Memory B cell (primary cell): ENCODE data around the gene CDK5RAP1.
"Not testable (repeated sequence)": the region's sequence is repeated elsewhere in the genome, so short reads cannot be mapped to it uniquely, and the experiment has no call there.

Experiments
- ATAC-seq: fragments of 150-1000 bp; cut with Tn5 transposase; 2 replicates; pipeline ENCODE4 v1.10.0; 2021; ENCODE audit warnings: low read depth, mild to moderate bottlenecking, moderate library complexity
- DNase-seq, 2 donors: peaks; one replicate each; pipeline ENCODE4 v3.0.0; 2022; ENCODE audit warnings: low spot score in 2 of 2
- H3K27ac Mint-ChIP-seq: one replicate; pipeline ENCODE4 v1.8.0; 2022; ENCODE audit warnings: mild to moderate bottlenecking, moderate library complexity, mixed read lengths
- H3K27me3 Mint-ChIP-seq: one replicate; pipeline ENCODE4 v1.8.0; 2022; ENCODE audit warnings: mixed read lengths
- H3K36me3 Mint-ChIP-seq: one replicate; pipeline ENCODE4 v1.8.0; 2022; ENCODE audit warnings: mild to moderate bottlenecking, mixed read lengths
- H3K4me1 Mint-ChIP-seq: one replicate; pipeline ENCODE4 v1.8.0; 2022; ENCODE audit warnings: mixed read lengths
- H3K4me3 Mint-ChIP-seq: one replicate; pipeline ENCODE4 v1.8.0; 2022; ENCODE audit warnings: mild to moderate bottlenecking, moderate library complexity, mixed read lengths
- H3K9me3 Mint-ChIP-seq: one replicate; pipeline ENCODE4 v1.8.0; 2022; ENCODE audit warnings: mixed read lengths

The CDK5RAP1 gene

DNA sequence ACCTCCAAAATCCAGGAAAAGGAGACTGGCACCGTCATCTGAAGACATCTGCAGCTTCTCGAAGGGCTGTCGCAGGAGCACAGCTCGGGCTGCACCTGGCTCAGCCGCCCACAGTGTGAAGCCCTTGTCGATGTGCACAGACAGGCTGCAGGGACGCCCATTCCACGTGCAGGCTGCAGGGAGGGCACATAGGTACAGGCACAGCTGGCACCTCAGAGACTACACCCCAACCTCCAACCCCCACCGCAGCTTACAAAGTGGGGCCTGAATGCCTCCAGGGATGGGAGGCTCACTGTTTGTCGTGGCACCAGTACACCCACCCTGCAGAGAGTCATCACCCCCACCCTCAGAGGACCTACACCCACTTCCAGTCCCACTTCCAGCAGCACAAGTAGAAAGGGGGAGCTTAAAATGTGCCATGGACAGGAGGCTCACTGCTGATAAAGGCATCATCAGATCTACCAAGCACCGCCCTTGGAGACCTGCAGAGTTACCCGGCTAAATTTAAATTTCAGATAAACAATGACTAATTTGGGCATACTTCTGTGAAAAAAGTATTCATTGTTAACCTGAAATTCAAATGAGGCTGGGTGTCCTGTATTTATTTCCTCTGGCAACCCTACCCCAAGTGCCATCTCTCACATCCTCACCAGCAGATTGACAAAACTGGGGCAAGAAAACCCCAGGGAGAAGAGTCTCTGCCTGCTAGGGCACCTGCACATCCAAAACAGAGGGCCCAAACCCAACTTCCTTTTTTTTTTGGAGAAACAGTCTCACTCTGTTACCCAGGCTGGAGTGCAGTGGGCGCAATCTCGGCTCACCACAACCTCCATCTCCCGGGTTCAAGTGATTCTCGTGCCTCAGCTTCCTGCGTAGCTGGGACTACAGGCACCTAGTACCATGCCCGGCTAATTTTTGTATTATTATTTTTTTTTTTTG, 7.7 kb upstream of the CDK5RAP1 start:
- H3K36me3 Mint-ChIP-seq, result peaks cover 10% of the 10 kb centered on the region
- H3K9me3 Mint-ChIP-seq, result no peaks in the 10 kb centered on the region
- H3K4me3 Mint-ChIP-seq, result peak overlapping the region; percentile 78
- H3K4me1 Mint-ChIP-seq, result peaks cover 37% of the 10 kb centered on the region
- peak overlapping the region; percentile 76 for H3K27ac Mint-ChIP-seq
- DNase-seq, result peak; percentile 43 to 71
- ATAC-seq, result peak; percentile 86
- no peaks in the 10 kb centered on the region for H3K27me3 Mint-ChIP-seq

DNA sequence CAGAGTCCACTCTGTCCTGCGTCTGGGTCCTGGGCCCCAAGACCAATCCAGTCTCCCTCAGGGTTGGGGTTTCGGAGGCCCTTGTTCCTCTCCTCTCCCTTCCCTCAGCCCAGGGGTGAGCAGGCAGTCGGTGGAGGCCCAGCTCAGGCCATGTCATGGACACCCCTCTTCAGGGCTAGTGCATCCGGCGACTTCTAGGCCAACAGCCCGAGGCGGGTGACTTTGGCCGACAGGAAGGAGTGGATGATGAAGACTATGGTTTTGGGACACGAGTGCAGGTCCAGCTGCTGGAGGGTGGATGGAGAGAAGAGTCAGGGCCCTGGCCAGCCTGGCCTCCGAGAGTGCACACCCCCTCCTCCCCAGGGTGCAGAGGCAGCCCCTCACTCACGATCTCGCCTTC, 7.0 kb upstream of the CDK5RAP1 start:
- Mint-ChIP-seq H3K27ac (peak overlapping the region; percentile 76), H3K27me3 (no peaks in the 10 kb centered on the region), H3K9me3 (no peaks in the 10 kb centered on the region), H3K4me1 (peaks cover 37% of the 10 kb centered on the region), H3K36me3 (peaks cover 10% of the 10 kb centered on the region), H3K4me3 (peak overlapping the region; percentile 78)
- ATAC-seq (no peak), DNase-seq (no peak)

DNA sequence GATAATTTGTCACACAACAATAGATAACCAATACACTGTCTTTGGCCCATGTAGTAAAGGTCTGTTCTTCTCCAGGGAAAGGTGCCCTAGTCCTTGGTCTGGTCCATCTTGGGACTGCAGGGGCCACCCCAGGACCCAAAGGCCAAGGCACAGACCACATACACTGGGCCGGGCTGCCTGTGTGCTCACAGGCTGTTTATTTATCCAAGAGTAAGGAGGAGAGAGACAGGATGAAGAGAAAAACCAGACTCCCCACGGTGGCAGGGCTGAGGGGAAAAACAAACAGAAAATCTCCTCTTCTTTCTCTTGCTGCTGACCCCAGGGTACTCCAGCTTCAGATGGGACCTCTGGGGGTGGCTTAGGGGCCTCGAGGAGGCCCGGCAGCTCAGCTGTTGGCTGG, 6.5 kb upstream of the CDK5RAP1 start:
- peak overlapping the region; percentile 76 for H3K27ac Mint-ChIP-seq

DNA sequence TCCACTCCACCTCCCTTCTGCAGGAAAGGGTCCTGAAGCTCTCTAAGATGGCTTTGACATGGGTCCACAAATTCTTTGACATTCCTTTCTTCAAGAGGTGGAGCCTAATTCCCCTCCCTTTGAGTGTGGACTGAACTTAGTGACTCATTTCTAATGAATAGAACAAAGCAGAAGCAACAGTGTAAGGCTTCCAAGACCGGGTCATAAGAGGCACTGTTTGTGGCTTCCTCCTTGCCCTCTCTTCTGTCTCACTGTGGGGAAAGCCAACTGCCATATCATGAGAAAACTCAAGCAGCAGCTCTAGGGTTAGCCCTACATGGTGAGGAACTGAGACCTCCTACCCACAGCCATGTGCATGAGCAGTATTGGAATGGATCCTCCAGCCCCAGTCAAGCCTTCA, 5.9 kb upstream of the CDK5RAP1 start:
- Mint-ChIP-seq H3K27me3 (no peaks in the 10 kb centered on the region), H3K36me3 (peaks cover 10% of the 10 kb centered on the region), H3K27ac (peak overlapping the region; percentile 76), H3K4me3 (peak overlapping the region; percentile 78), H3K4me1 (peaks cover 42% of the 10 kb centered on the region), H3K9me3 (no peaks in the 10 kb centered on the region)
- ATAC-seq (no peak), DNase-seq (no peak)

More for the DNA sequence above, 6.5 kb upstream of the CDK5RAP1 start:
- peak overlapping the region; percentile 78 for H3K4me3 Mint-ChIP-seq
- peaks cover 37% of the 10 kb centered on the region for H3K4me1 Mint-ChIP-seq
- H3K27me3 Mint-ChIP-seq, result no peaks in the 10 kb centered on the region
- H3K9me3 Mint-ChIP-seq, result no peaks in the 10 kb centered on the region
- no peak for DNase-seq
- no peak for ATAC-seq
- peaks cover 10% of the 10 kb centered on the region for H3K36me3 Mint-ChIP-seq

DNA sequence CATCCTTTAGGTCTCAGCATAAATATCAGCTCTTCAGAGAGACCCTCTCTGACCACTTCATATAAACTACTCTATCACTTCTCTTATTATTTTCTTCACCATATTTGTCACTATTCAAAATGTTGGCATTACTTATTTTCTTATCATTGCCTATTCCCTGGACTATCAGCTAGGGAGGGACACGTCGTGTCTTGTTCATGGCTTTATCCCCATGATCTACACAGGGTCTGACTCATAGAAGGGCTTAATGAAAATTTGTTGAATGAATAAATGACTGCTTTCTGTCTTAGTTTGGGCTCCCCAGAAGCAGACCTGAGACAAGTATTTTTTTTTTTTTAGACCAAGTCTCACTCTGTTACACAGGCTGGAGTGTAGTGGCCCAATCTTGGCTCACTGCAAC, 3.0 kb upstream of the CDK5RAP1 start:
- Mint-ChIP-seq H3K9me3 (no peaks in the 10 kb centered on the region), H3K27ac (no peak overlapping the region), H3K27me3 (no peaks in the 10 kb centered on the region), H3K4me3 (no peak overlapping the region), H3K36me3 (peaks cover 6% of the 10 kb centered on the region), H3K4me1 (peaks cover 39% of the 10 kb centered on the region)
- no peak for ATAC-seq
- no peak for DNase-seq

DNA sequence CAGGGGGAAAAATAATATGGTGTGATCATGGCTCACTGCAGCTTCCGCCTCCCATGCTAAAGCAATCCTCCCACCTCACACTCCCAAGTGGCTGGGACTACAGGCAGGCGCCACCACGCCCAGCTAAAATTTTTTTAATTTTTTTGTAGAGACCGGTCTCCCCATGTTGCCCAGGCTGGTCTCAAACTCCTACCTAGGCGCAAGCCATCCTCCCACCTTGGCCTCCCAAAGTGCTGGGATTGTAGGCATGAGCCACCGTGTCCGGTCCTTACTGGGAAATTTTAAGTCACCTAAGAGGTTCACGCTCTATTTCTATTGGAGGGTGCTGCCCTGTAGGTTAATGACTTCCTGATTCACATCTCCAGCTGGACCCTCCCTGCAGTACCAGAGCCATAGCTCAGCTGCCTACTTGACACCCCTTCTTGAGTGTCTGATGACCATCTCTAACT, 626 bp upstream of the CDK5RAP1 start:
- no peak for DNase-seq
- no peak overlapping the region for H3K27ac Mint-ChIP-seq
- H3K36me3 Mint-ChIP-seq, result peaks cover 3% of the 10 kb centered on the region
- no peaks in the 10 kb centered on the region for H3K27me3 Mint-ChIP-seq
- H3K4me3 Mint-ChIP-seq, result peak overlapping the region; percentile 97
- no peaks in the 10 kb centered on the region for H3K9me3 Mint-ChIP-seq
- H3K4me1 Mint-ChIP-seq, result peaks cover 26% of the 10 kb centered on the region
- ATAC-seq, result no peak

DNA sequence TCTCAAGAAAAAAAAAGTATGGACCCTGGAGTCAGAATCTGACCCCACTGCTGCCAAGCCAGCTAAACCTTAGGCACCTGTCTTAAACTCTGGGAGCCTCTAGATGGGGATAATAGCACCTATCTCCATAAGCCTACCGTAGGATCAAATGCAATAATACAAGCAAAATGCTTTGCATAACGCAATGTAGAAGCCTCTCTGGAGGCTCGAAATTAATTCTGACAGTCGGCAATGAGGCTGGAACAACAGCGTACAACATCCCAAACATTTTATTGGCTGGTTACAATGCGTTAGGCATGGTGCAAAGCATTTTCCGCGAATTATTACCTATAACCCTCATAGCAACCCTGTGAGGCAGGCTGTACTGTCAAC, 521 bp downstream of the CDK5RAP1 start:
- H3K4me1 Mint-ChIP-seq, result peaks cover 27% of the 10 kb centered on the region
- peaks cover 3% of the 10 kb centered on the region for H3K36me3 Mint-ChIP-seq
- H3K4me3 Mint-ChIP-seq, result peak overlapping the region; percentile 97
- no peaks in the 10 kb centered on the region for H3K27me3 Mint-ChIP-seq
- no peak for ATAC-seq
- no peaks in the 10 kb centered on the region for H3K9me3 Mint-ChIP-seq
- DNase-seq, result no peak
- peak overlapping the region; percentile 95 for H3K27ac Mint-ChIP-seq

DNA sequence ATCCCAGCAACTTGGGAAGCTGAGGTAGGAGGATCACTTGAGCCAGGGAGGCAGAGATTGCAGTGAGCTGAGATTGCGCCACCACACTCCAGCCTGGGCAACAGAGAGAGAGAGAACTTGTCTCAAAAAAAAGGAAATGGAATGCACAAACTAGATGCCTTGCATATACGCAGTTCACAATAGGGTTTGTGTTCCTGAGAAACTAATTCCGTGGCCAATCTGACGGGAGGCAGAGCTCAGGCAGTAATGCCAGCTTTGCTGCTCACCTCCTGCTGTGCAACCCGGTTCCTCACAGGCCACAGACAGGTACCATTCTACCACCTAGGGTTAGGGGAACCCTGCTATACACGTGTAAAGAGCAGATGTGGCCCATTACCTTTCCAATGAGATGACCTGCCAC, 1.4 kb downstream of the CDK5RAP1 start:
- H3K9me3 Mint-ChIP-seq, result no peaks in the 10 kb centered on the region
- H3K27me3 Mint-ChIP-seq, result no peaks in the 10 kb centered on the region
- no peak for DNase-seq
- no peak overlapping the region for H3K27ac Mint-ChIP-seq
- peaks cover 27% of the 10 kb centered on the region for H3K4me1 Mint-ChIP-seq
- peak overlapping the region; percentile 97 for H3K4me3 Mint-ChIP-seq
- H3K36me3 Mint-ChIP-seq, result peaks cover 3% of the 10 kb centered on the region
- ATAC-seq, result no peak

DNA sequence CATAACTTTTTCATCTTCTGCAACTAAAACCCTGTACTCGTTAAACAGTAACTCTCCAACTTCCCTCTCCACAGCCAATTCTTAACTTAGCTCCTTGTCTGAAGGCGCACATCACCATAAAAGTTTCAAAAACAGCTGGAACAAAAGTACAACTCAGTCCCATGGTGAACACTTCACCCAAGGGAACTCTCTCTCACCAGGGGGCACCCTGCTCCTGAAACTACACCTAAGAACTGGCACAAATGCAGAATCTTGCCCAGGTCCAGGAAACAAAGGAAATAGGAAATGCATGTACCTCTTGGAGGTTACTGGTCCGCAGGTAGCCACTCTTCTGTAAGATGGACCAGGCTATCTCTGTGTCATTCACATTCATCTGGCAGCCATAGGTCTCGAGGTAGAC, 6.6 kb downstream of the CDK5RAP1 start:
- Mint-ChIP-seq H3K27me3 (no peaks in the 10 kb centered on the region), H3K9me3 (no peaks in the 10 kb centered on the region), H3K27ac (no peak overlapping the region), H3K36me3 (peaks cover 18% of the 10 kb centered on the region), H3K4me1 (peaks cover 21% of the 10 kb centered on the region), H3K4me3 (no peak overlapping the region)
- ATAC-seq, result no peak
- DNase-seq, result no peak

DNA sequence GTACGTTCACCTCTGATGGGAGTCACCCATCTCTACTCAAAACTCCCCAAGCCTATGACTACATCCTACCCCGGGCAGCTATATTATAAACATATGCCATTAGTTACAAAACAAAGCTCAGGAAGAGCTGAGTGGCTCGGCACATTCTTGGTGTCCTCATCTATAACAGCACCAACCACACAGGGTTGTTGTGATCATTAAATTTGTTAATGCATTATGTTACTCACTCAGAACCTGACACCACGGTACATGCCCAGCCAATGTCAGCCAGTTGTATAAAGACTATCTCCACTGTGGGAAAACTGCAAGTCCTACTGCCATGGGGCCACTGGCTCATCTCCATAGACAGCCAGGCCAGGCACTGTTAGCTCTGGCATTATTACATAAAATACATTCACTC, 7.7 kb downstream of the CDK5RAP1 start:
- Mint-ChIP-seq H3K27ac (no peak overlapping the region), H3K4me3 (no peak overlapping the region), H3K36me3 (peaks cover 19% of the 10 kb centered on the region), H3K27me3 (no peaks in the 10 kb centered on the region), H3K4me1 (peaks cover 16% of the 10 kb centered on the region), H3K9me3 (no peaks in the 10 kb centered on the region)
- DNase-seq (no peak), ATAC-seq (no peak)

DNA sequence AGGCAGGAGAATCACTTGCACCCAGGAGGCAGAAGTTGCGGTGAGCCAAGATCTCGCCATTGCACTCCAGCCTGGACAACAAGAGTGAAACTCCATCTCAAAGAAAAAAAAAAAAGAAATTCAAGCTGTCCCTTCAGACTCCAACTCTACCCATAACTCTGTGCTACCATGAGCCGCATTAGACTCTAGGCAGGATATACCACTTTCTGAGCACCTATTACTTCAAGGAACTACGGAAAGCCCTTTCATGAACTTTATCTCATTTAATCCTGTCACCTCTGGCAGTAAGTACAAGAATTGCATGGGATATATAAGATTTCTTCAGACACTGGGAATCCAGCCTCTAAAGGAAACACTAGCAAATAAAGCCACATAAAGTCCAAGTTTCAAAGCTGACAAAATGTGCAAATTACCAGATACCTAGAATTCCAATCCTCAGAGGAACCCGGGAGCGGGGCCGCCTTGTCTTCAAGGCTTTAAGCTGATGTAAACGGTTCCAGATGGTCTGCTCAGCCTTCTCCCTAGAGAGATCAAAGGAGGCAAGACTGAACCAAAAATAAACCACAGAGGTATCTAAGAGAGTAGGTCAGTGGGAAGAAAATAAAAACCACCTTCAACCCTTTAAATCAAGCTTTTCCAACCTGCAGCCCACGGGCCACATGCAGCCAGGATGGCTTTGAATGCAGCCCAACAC, 9.4 kb downstream of the CDK5RAP1 start:
- ATAC-seq, result no peak
- no peak overlapping the region for H3K27ac Mint-ChIP-seq
- no peaks in the 10 kb centered on the region for H3K27me3 Mint-ChIP-seq
- H3K4me3 Mint-ChIP-seq, result no peak overlapping the region
- peaks cover 27% of the 10 kb centered on the region for H3K36me3 Mint-ChIP-seq
- H3K9me3 Mint-ChIP-seq, result no peaks in the 10 kb centered on the region
- DNase-seq, result no peak
- H3K4me1 Mint-ChIP-seq, result peaks cover 9% of the 10 kb centered on the region

DNA sequence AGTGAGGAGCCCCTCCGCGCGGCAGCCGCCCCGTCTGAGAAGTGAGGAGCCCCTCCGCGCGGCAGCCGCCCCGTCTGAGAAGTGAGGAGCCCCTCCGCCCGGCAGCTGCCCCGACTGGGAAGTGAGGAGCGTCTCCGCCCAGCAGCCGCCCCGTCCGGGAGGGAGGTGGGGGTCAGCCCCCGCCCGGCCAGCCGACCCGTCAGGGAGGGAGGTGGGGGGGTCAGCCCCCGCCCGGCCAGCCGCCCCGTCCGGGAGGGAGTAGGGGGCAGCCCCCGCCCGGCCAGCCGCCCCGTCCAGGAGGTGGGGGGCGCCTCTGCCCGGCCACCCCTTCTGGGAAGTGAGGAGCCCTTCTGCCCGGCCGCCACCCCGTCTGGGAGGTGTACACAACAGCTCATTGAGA, 12.0 kb downstream of the CDK5RAP1 start:
- ATAC-seq, H3K4me3 Mint-ChIP-seq, H3K4me1 Mint-ChIP-seq, H3K9me3 Mint-ChIP-seq, H3K27ac Mint-ChIP-seq, H3K27me3 Mint-ChIP-seq, DNase-seq: not testable (repeated sequence)
- H3K36me3 Mint-ChIP-seq, result peaks cover 31% of the 10 kb centered on the region

DNA sequence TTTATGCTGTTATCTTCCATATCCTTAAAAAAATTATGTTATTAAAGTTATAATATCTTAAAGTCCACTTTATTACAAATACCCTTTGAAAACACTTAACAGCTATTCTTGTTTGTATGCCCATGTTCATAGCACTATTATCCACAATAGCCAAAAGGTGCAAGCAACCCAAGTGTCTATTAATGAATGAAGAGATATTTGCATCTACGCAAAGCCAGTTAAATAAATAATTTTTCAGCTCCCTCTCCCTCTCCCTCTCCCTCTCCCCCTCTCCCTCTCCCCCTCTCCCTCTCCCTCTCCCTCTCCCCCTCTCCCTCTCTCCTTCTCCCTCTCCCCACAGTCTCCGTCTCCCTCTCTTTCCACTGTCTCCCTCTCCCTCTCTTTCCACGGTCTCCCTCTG, 13.1 kb downstream of the CDK5RAP1 start:
- no peaks in the 10 kb centered on the region for H3K9me3 Mint-ChIP-seq
- no peak overlapping the region for H3K27ac Mint-ChIP-seq
- no peak overlapping the region for H3K4me3 Mint-ChIP-seq
- H3K36me3 Mint-ChIP-seq, result peaks cover 30% of the 10 kb centered on the region
- H3K4me1 Mint-ChIP-seq, result peaks cover 5% of the 10 kb centered on the region
- ATAC-seq, result no peak
- DNase-seq, result no peak
- H3K27me3 Mint-ChIP-seq, result no peaks in the 10 kb centered on the region

DNA sequence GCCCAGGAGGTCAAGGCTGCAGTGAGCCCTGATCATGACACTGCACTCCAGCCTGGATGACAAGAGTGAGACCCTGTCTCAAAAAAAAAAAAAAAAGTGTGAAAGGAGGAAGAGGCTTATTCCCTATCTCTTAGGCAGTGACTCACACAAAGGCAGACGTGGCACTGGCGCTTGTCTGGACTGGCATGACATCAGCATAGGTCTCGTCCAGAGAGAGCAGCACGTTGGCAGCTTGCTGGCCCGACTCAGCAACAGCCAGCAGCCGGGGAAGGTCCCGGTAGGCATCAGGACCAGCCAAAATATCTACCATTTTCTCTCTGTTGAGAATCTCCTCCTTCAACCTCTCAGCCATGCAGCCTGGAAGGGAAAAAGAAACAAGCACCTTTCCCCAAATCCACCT, 14.1 kb downstream of the CDK5RAP1 start:
- Mint-ChIP-seq H3K9me3 (no peaks in the 10 kb centered on the region), H3K27ac (no peak overlapping the region), H3K4me1 (peaks cover 2% of the 10 kb centered on the region), H3K27me3 (no peaks in the 10 kb centered on the region), H3K36me3 (peaks cover 24% of the 10 kb centered on the region), H3K4me3 (no peak overlapping the region)
- ATAC-seq, result no peak
- no peak for DNase-seq
